MM.1S (cell line): Measurements from ENCODE around the gene NOD2.

Experiments
- DNase-seq: peaks from one replicate; pipeline ENCODE4 v3.0.0-alpha.2; 2015
- H2AFZ ChIP-seq: fragments of 300-600 bp; sonication (generic); 2 replicates; pipeline ENCODE4 v1.6.0; 2016; ENCODE audit warnings: antibody characterized with exemption, low read length
- H3F3A ChIP-seq: fragments of 300-600 bp; sonication (generic); 2 replicates; pipeline ENCODE4 v1.6.1; 2016; ENCODE audit warnings: mild to moderate bottlenecking, antibody characterized with exemption, low read length, moderate library complexity, mixed read lengths; ENCODE audit not compliant: insufficient read depth
- H3K27ac ChIP-seq: fragments of 300-600 bp; sonication (generic); 2 replicates; pipeline ENCODE4 v1.5.1; 2016; ENCODE audit warnings: mild to moderate bottlenecking, low read length
- H3K27me3 ChIP-seq: fragments of 300-600 bp; sonication (generic); replicated peaks from 2 replicates; pipeline ENCODE4 v1.6.0; 2016; ENCODE audit warnings: low read length; ENCODE audit not compliant: insufficient read depth
- H3K36me3 ChIP-seq: fragments of 300-600 bp; sonication (generic); replicated peaks from 2 replicates; pipeline ENCODE4 v1.6.1; 2016; ENCODE audit warnings: mild to moderate bottlenecking, low read length, mixed read lengths; ENCODE audit not compliant: insufficient read depth
- H3K4me1 ChIP-seq: fragments of 300-600 bp; sonication (generic); 2 replicates; pipeline ENCODE4 v1.6.1; 2016; ENCODE audit warnings: low read length, mixed read lengths
- H3K4me2 ChIP-seq: fragments of 300-600 bp; sonication (generic); 2 replicates; pipeline ENCODE4 v1.6.0; 2016; ENCODE audit warnings: low read depth, low read length
- H3K4me3 ChIP-seq: fragments of 300-600 bp; sonication (generic); 2 replicates; pipeline ENCODE4 v1.5.1; 2016; ENCODE audit warnings: low read length, mixed read lengths
- H3K79me2 ChIP-seq: fragments of 300-600 bp; sonication (generic); 2 replicates; pipeline ENCODE4 v1.6.1; 2016; ENCODE audit warnings: mixed run types, low read length, mixed read lengths
- H3K9ac ChIP-seq: fragments of 300-600 bp; sonication (generic); 2 replicates; pipeline ENCODE4 v1.6.1; 2016; ENCODE audit warnings: low read length, mixed read lengths
- H3K9me2 ChIP-seq: fragments of 300-600 bp; sonication (generic); replicated peaks from 2 replicates; pipeline ENCODE4 v1.6.1; 2016; ENCODE audit warnings: mild to moderate bottlenecking, low read length, mixed read lengths; ENCODE audit not compliant: insufficient read depth
- H3K9me3 ChIP-seq: fragments of 300-600 bp; sonication (generic); replicated peaks from 2 replicates; pipeline ENCODE4 v1.6.1; 2016; ENCODE audit warnings: mild to moderate bottlenecking, low read length, mixed read lengths; ENCODE audit not compliant: insufficient read depth
- H4K20me1 ChIP-seq: fragments of 300-600 bp; sonication (generic); 2 replicates; pipeline ENCODE4 v1.6.1; 2016; ENCODE audit warnings: mild to moderate bottlenecking, low read length, moderate library complexity, mixed read lengths; ENCODE audit not compliant: insufficient read depth
- CTCF ChIP-seq: fragments of 300-600 bp; sonication (generic); IDR thresholded peaks from 2 replicates; pipeline ENCODE4 v1.5.1; 2016; ENCODE audit warnings: antibody characterized with exemption, low read length, mixed read lengths
- EZH2 ChIP-seq: fragments of 300-600 bp; sonication (generic); optimal IDR thresholded peaks from 2 replicates; pipeline ENCODE3; 2017; ENCODE audit warnings: low read depth, mild to moderate bottlenecking, antibody characterized with exemption, low read length, mixed read lengths
- EZH2phosphoT487 ChIP-seq: fragments of 300-600 bp; sonication (generic); IDR thresholded peaks from 2 replicates; pipeline ENCODE4 v1.6.1; 2018; ENCODE audit warnings: antibody characterized with exemption, low read length

The NOD2 gene

GRCh38 chr16:50731130-50731988 lies 38.0 kb downstream of the NOD2 start:
- Histone ChIP-seq H3K4me2 (no peak overlapping the region), H3F3A (no peaks in the 10 kb centered on the region), H3K9me2 (no peaks in the 10 kb centered on the region), H3K79me2 (no peaks in the 10 kb centered on the region), H3K27ac (no peak overlapping the region), H3K4me1 (no peaks in the 10 kb centered on the region), H3K9ac (no peak overlapping the region), H3K27me3 (no peaks in the 10 kb centered on the region), H3K9me3 (no peaks in the 10 kb centered on the region), H3K4me3 (no peak overlapping the region), H2AFZ (no peak overlapping the region), H3K36me3 (no peaks in the 10 kb centered on the region), H4K20me1 (no peaks in the 10 kb centered on the region)
- DNase-seq = no peak
- no peak for TF ChIP-seq EZH2phosphoT487
- no peak for TF ChIP-seq CTCF
- no peak for TF ChIP-seq EZH2

DNA sequence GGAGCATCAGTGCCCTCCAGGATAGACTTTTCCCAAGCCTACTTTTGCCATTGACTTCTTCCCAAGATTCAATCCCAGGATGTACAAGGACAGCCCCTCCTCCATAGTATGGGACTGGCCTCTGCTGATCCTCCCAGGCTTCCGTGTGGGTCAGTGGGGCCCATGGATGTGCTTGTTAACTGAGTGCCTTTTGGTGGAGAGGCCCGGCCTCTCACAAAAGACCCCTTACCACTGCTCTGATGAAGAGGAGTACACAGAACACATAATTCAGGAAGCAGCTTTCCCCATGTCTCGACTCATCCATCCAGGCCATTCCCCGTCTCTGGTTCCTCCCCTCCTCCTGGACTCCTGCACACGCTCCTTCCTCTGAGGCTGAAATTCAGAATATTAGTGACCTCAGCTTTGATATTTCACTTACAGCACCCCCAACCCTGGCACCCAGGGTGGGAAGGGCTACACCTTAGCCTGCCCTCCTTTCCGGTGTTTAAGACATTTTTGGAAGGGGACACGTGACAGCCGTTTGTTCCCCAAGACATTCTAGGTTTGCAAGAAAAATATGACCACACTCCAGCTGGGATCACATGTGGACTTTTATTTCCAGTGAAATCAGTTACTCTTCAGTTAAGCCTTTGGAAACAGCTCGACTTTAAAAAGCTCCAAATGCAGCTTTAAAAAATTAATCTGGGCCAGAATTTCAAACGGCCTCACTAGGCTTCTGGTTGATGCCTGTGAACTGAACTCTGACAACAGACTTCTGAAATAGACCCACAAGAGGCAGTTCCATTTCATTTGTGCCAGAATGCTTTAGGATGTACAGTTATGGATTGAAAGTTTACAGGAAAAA lies 38.8 kb downstream of the NOD2 start:
- Histone ChIP-seq H3K27ac (no peak overlapping the region), H3K9me3 (no peaks in the 10 kb centered on the region), H4K20me1 (no peaks in the 10 kb centered on the region), H3K9ac (no peak overlapping the region), H3F3A (no peaks in the 10 kb centered on the region), H3K79me2 (no peaks in the 10 kb centered on the region), H3K9me2 (no peaks in the 10 kb centered on the region), H3K27me3 (no peaks in the 10 kb centered on the region), H3K36me3 (no peaks in the 10 kb centered on the region), H3K4me1 (no peaks in the 10 kb centered on the region), H2AFZ (no peak overlapping the region), H3K4me3 (no peak overlapping the region), H3K4me2 (no peak overlapping the region)
- DNase-seq = no peak
- no peak for TF ChIP-seq EZH2
- no peak for TF ChIP-seq CTCF
- TF ChIP-seq EZH2phosphoT487 = no peak

- TF ChIP-seq CTCF = no peak
- TF ChIP-seq EZH2 = no peak
- no peak for TF ChIP-seq EZH2phosphoT487
- Histone ChIP-seq H2AFZ (no peak overlapping the region), H3K4me3 (no peak overlapping the region)
These were observed 40.1 kb downstream of the NOD2 start for GRCh38 chr16:50733468-50733867.

More at GRCh38 chr16:50733468-50733867, 40.1 kb downstream of the NOD2 start:
- Histone ChIP-seq H3K27ac (no peak overlapping the region), H3K9me3 (no peaks in the 10 kb centered on the region), H3K9ac (no peak overlapping the region), H3K4me1 (no peaks in the 10 kb centered on the region), H4K20me1 (no peaks in the 10 kb centered on the region), H3K27me3 (no peaks in the 10 kb centered on the region), H3F3A (no peaks in the 10 kb centered on the region), H3K79me2 (no peaks in the 10 kb centered on the region), H3K9me2 (no peaks in the 10 kb centered on the region), H3K36me3 (no peaks in the 10 kb centered on the region), H3K4me2 (no peak overlapping the region)
- no peak for DNase-seq
